Upper lobe of left lung (tissue), 6 donors: ENCODE results near the gene ZSWIM6. TPM values are rescaled to one million over a fixed set of nuclear protein-coding genes. Genes with fewer than 3 reads are reported as not detected.
A peak's percentile ranks its signal among the peaks of the same experiment; 100 is the strongest.

ENCODE experiments used
- ATAC-seq, 2 donors: fragments of 200-7000 bp; cut with Tn5 transposase; one replicate each; pipeline ENCODE4 v1.9.1; 2022; ENCODE audit warnings: mild to moderate bottlenecking in 2 of 2, moderate library complexity in 2 of 2; ENCODE audit not compliant: low FRiP score in 2 of 2
- DNase-seq, 2 donors: peaks; one replicate each; pipeline ENCODE4 v3.0.0-alpha.2; 2019 to 2020
- H3K27ac ChIP-seq, 4 donors: fragments of 200-600 bp; sonication (generic); one replicate each; pipeline ENCODE4 v1.5.1; 2016 to 2019
- H3K27me3 ChIP-seq, 4 donors: fragments of 200-600 bp; sonication (generic); one replicate each; pipeline ENCODE4 v1.5.1; 2017 to 2019
- H3K36me3 ChIP-seq, 4 donors: fragments of 200-600 bp; sonication (generic); one replicate each; pipeline ENCODE4 v1.5.1; 2016 to 2019
- H3K4me1 ChIP-seq, 4 donors: fragments of 200-600 bp; sonication (generic); one replicate each; pipeline ENCODE4 v1.5.1; 2018 to 2019
- H3K4me3 ChIP-seq, 4 donors: fragments of 200-600 bp; sonication (generic); one replicate each; pipeline ENCODE4 v1.5.1; 2017 to 2019; ENCODE audit warnings: mild to moderate bottlenecking in 2 of 4, moderate library complexity in 1 of 4
- H3K9me3 ChIP-seq, 4 donors: fragments of 200-600 bp; sonication (generic); one replicate each; pipeline ENCODE4 v1.5.1; 2018 to 2019
- EP300 ChIP-seq, 4 donors: sonication (generic); formaldehyde crosslinking; IDR thresholded peaks; one replicate each; pipeline ENCODE4 v1.5.1; 2017; ENCODE audit warnings: antibody characterized with exemption in 4 of 4, control low read depth in 2 of 4
- POLR2A ChIP-seq, 4 donors: fragments of 450-650 bp; IDR thresholded peaks; one replicate each; pipeline ENCODE4 v1.5.1; 2016 to 2017; ENCODE audit warnings: antibody characterized with exemption in 4 of 4, mild to moderate bottlenecking in 2 of 4
- POLR2AphosphoS5 ChIP-seq, 2 donors: sonication (generic); formaldehyde crosslinking; IDR thresholded peaks; one replicate each; pipeline ENCODE4 v1.5.1; 2017; ENCODE audit warnings: antibody characterized with exemption in 2 of 2
- WGBS, 2 donors: methylation state at CpG; one replicate each; pipeline ENCODE4 v1.1.5; 2017 to 2018; 5-methylcytosine and 5-hydroxymethylcytosine counted together
- total RNA-seq, 6 donors: library from RNA; depleted of rRNA in 4 of 6; stranded (reverse); fragments of >200 nt in 4 of 6; gene quantifications; one replicate each; pipeline versions ENCODE4 v1.1.0 to v1.2.1, GENCODE V29; 2016 to 2021
- TF ChIP-seq, protein P1 (sequence below), 6 experiments: fragments of 450-650 bp in 4 of 6; fragments of 200-600 bp in 2 of 6; sonication (generic) in 2 of 6; IDR thresholded peaks; one replicate each; pipeline ENCODE4 v1.5.1; 2016 to 2019; ENCODE audit warnings: antibody characterized with exemption in 6 of 6
- donor health status: DM: no; HTN: no; CAD: no; lungs with moderate emphysema.
- donor health status: DM: no; HTN: yes; CAD: no; lungs with severe emphysema.

The ZSWIM6 gene
- total RNA-seq, 6 donors from 2014 or later, result 10.5 to 22.3 (median 15.7) TPM

DNA sequence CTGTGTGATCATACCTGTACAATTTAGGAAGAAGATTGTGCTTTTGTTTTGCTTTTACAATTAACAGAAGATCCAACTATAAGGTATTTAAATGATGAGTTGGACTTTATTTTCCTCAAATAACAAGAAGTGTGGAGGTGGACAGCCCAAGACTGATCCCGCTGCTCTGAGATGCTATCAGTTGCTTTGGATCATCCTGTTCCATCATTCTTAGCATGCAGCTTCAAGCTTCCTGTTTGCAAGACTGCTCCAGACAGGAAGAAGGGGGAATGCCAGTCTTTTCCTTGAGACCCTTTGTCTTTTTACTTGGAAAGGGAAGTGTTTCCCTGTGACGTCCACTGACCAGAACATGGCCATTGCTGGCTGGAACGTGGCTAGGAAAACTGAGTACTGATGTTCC, 250.8 kb downstream of the ZSWIM6 start:
- ATAC-seq (no peak), DNase-seq (no peak)
- WGBS, 2 donors, result 56 to 60% methylated on average over 3 of the region's 3 CpGs
- H3K4me3 ChIP-seq, result no peak overlapping the region
- no peaks in the 10 kb centered on the region for H3K36me3 ChIP-seq
- peak overlapping the region; percentile 2 to 67 (median 37) for H3K27ac ChIP-seq
- TF ChIP-seq POLR2A (IDR thresholded peaks at IDR 0.05) (no peak), EP300 (IDR thresholded peaks at IDR 0.05) (peak in 3 of 4 donors; percentile 41 to 81 (median 74)), POLR2AphosphoS5 (IDR thresholded peaks at IDR 0.05) (peak; percentile 47 to 65)
- TF ChIP-seq, protein P1, sequence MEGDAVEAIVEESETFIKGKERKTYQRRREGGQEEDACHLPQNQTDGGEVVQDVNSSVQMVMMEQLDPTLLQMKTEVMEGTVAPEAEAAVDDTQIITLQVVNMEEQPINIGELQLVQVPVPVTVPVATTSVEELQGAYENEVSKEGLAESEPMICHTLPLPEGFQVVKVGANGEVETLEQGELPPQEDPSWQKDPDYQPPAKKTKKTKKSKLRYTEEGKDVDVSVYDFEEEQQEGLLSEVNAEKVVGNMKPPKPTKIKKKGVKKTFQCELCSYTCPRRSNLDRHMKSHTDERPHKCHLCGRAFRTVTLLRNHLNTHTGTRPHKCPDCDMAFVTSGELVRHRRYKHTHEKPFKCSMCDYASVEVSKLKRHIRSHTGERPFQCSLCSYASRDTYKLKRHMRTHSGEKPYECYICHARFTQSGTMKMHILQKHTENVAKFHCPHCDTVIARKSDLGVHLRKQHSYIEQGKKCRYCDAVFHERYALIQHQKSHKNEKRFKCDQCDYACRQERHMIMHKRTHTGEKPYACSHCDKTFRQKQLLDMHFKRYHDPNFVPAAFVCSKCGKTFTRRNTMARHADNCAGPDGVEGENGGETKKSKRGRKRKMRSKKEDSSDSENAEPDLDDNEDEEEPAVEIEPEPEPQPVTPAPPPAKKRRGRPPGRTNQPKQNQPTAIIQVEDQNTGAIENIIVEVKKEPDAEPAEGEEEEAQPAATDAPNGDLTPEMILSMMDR (IDR thresholded peaks at IDR 0.05), result no peak
- H3K27me3 ChIP-seq, result no peaks in the 10 kb centered on the region
- H3K4me1 ChIP-seq, result peaks cover 0 to 10% (median 8%) of the 10 kb centered on the region in 4 donors
- H3K9me3 ChIP-seq, result no peaks in the 10 kb centered on the region

DNA sequence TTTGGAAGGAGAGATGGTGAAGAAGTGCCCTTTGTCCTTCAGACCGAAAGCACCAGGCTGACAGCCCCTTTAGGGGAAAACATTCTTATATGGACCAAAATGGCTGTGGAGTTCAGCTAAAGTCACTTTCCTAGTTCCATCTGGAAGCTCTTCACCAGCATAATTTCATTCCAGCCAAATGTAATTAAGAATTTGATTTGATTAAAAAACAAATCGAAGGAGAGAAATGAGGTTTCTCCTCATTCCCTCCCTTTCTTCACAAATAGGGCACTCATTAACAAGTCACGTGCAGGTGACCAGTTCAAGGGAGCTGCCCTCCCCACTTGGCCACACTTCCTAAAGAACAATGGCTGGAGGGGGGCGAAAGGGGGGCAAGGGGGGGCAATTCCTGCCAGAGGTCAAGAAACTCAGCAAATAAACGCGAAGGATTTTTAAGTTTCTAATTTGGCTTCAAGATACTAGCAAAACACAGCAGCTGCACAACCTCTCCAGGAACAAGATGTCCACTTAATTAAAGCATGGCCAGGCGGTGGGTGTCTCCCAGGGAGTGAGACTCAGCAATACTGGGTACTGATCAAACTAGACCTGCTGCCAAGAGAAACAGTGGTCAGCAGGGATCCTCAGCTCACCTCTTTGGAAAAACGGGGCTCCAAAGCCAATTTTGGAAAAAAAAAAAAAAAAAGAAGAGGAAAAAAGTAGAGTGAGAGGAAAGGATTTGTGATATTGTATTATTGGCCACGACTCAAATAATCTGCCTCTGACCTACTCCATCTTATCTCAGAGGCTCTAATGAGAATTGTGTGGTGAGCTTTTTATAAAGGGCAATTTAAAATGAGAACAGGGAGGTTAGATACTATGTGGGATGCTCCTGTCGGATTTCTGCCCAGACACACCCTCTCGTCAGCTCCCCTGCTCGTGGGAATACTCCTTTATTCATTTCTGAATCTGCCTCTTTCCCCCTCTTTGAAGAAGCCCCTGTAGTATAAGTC, 254.3 kb downstream of the ZSWIM6 start:
- peaks cover 0 to 10% (median 8%) of the 10 kb centered on the region in 4 donors for H3K4me1 ChIP-seq
- peak in 1 of 2 donors; percentile 57 for ATAC-seq
- no peaks in the 10 kb centered on the region for H3K36me3 ChIP-seq
- H3K9me3 ChIP-seq, result no peaks in the 10 kb centered on the region
- no peaks in the 10 kb centered on the region for H3K27me3 ChIP-seq
- DNase-seq, result no peak
- TF ChIP-seq POLR2A (IDR thresholded peaks at IDR 0.05), result no peak
- TF ChIP-seq EP300 (IDR thresholded peaks at IDR 0.05), result no peak
- TF ChIP-seq, protein P1 (IDR thresholded peaks at IDR 0.05), result no peak
- TF ChIP-seq POLR2AphosphoS5 (IDR thresholded peaks at IDR 0.05), result no peak
- H3K4me3 ChIP-seq, result no peak overlapping the region
- peak overlapping the region in 1 of 4 donors; percentile 2 for H3K27ac ChIP-seq
- WGBS, 2 donors, result 48 to 62% methylated on average over 12 of the region's 12 CpGs

DNA sequence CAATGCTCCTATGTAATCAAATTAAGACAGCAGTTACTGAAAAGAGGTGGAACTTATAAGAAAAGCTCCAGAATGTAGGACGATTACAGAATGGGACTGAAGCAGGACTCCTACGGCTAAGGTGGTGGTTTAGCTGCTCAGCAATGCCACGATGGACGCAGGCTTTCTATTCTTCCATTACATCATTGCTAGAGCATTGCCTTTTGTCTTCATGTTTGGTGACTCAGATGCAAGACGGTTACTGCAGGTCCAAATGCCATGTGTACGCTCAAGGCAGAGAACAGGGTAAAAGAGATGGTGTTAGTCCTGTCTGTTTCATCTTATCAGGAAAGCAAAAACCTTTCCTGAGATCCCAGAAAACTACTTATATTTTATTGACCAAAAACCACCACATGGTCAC, 255.1 kb downstream of the ZSWIM6 start:
- no peak for DNase-seq
- Histone ChIP-seq H3K36me3 (no peaks in the 10 kb centered on the region), H3K4me3 (no peak overlapping the region), H3K4me1 (peaks cover 0 to 8% (median 6%) of the 10 kb centered on the region in 4 donors), H3K27ac (no peak overlapping the region), H3K27me3 (no peaks in the 10 kb centered on the region), H3K9me3 (no peaks in the 10 kb centered on the region)
- 93% methylated on average over 6 of the region's 6 CpGs for WGBS, 2 donors
- TF ChIP-seq POLR2AphosphoS5 (IDR thresholded peaks at IDR 0.05), result no peak
- no peak for TF ChIP-seq EP300 (IDR thresholded peaks at IDR 0.05)
- TF ChIP-seq, protein P1 (IDR thresholded peaks at IDR 0.05), result no peak
- no peak for TF ChIP-seq POLR2A (IDR thresholded peaks at IDR 0.05)
- ATAC-seq, result peak in 1 of 2 donors; percentile 80

DNA sequence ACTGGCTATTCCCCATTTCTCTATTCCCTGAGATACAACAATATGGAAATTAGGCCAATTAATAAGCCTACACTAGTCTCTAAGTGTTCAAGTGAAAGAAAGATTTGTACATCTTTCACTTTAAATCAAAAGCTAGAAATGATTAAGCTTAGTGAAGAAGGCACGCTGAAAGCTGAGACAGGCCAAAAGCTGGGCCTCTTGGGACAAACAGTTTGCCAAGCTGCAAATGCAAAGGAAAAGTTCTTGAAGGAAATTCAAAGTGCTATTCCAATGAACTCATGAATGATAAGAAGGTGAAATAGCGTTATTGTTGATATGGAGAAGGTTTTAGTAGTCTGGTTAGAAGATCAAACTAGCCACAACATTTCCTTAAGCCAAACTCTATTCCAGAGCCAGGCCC, 256.2 kb downstream of the ZSWIM6 start:
- Histone ChIP-seq H3K9me3 (no peaks in the 10 kb centered on the region), H3K27ac (no peak overlapping the region), H3K27me3 (no peaks in the 10 kb centered on the region), H3K36me3 (no peaks in the 10 kb centered on the region), H3K4me3 (no peak overlapping the region), H3K4me1 (peaks cover 0 to 4% (median 0%) of the 10 kb centered on the region in 4 donors)
- TF ChIP-seq EP300 (IDR thresholded peaks at IDR 0.05), result no peak
- no peak for TF ChIP-seq POLR2AphosphoS5 (IDR thresholded peaks at IDR 0.05)
- TF ChIP-seq, protein P1 (IDR thresholded peaks at IDR 0.05), result no peak
- TF ChIP-seq POLR2A (IDR thresholded peaks at IDR 0.05), result no peak
- ATAC-seq (no peak), DNase-seq (no peak)
- WGBS, 2 donors, result 65 to 74% methylated on average over 2 of the region's 2 CpGs
